GM12878 (cell line): ENCODE results near the gene WEE2. TPM values are rescaled to one million over a fixed set of nuclear protein-coding genes. Genes with fewer than 3 reads are reported as not detected.

Experiments
- ATAC-seq: fragments of 200-7000 bp; cut with Tn5 transposase; 3 replicates; pipeline ENCODE4 v1.9.1; 2020; ENCODE audit warnings: mild to moderate bottlenecking, moderate library complexity
- BruUV-seq: library from RNA; stranded (reverse); fragments of 400-500 nt; replicated peaks from 2 replicates; lab custom pipeline; 2021; lab: Mats Ljungman, UMichigan
- CTCF ChIA-PET: fragments of 300-600 bp; sonication (Branson Sonifier 250); formaldehyde crosslinking; extraction: SDS; loops from one replicate; lab custom pipeline; 2021; ENCODE audit warnings: inconsistent platforms; lab: Yijun Ruan, JAX
- POLR2A ChIA-PET: fragments of 350-600 bp; formaldehyde crosslinking; extraction: SDS; loops from one replicate; lab custom pipeline; 2021; ENCODE audit warnings: inconsistent platforms; lab: Charles Lee
- RAD21 ChIA-PET: fragments of 300-600 bp; sonication (Branson Sonifier 250); formaldehyde crosslinking; loops from one replicate; lab custom pipeline; 2023; ENCODE audit warnings: antibody characterized with exemption; ENCODE audit not compliant: unreplicated experiment; lab: Charles Lee
- SMC1A ChIA-PET: fragments of 300-600 bp; sonication (Branson Sonifier 250); formaldehyde crosslinking; loops from one replicate; lab custom pipeline; 2023; ENCODE audit not compliant: unreplicated experiment, uncharacterized antibody; lab: Charles Lee
- DNase-seq: peaks from one replicate; pipeline ENCODE4 v3.0.0-alpha.2; 2011; ENCODE audit warnings: low read depth, low spot score
- FAIRE-seq: peaks from 3 replicates; lab custom pipeline; 2011; peaks lifted over from hg19 to GRCh38; lab: Jason Lieb, UNC
- H2AFZ ChIP-seq: 2 replicates; pipeline ENCODE4 v1.6.0; 2011; ENCODE audit warnings: low read depth, low read length, control low read depth; ENCODE audit not compliant: control insufficient read depth
- H3K27ac ChIP-seq: 2 replicates; pipeline ENCODE4 v1.5.1; 2011; ENCODE audit warnings: control low read depth; ENCODE audit not compliant: control insufficient read depth, insufficient read depth
- H3K27me3 ChIP-seq, 2 experiments: replicated peaks in 1 of 2; 2 replicates each; pipeline versions ENCODE4 v1.6.0 to v1.6.1; 2011; ENCODE audit warnings: low read length in 1 of 2; ENCODE audit not compliant: control insufficient read depth in 2 of 2, insufficient read depth in 2 of 2
- H3K36me3 ChIP-seq, 2 experiments: 2 replicates each; pipeline ENCODE4 v1.5.1; 2011; ENCODE audit warnings: low read length in 1 of 2; ENCODE audit not compliant: control insufficient read depth in 2 of 2, insufficient read depth in 2 of 2
- H3K4me1 ChIP-seq: 2 replicates; pipeline ENCODE4 v1.6.1; 2011; ENCODE audit warnings: mild to moderate bottlenecking, low read length, moderate library complexity, mixed read lengths; ENCODE audit not compliant: control insufficient read depth, insufficient read depth
- H3K4me2 ChIP-seq: 2 replicates; pipeline ENCODE4 v1.6.0; 2011; ENCODE audit warnings: control low read depth; ENCODE audit not compliant: control insufficient read depth, insufficient read depth
- H3K4me3 ChIP-seq: fragments of 200-600 bp; sonication (generic); 2 replicates; pipeline ENCODE4 v1.5.1; 2016
- H3K79me2 ChIP-seq: 2 replicates; pipeline ENCODE4 v1.6.0; 2011; ENCODE audit warnings: low read length; ENCODE audit not compliant: control insufficient read depth, insufficient read depth
- H3K9ac ChIP-seq: 2 replicates; pipeline ENCODE4 v1.8.0; 2011; ENCODE audit warnings: low read length, control low read depth, mixed read lengths; ENCODE audit not compliant: control insufficient read depth, insufficient read depth
- H3K9me3 ChIP-seq: replicated peaks from 3 replicates; pipeline ENCODE4 v1.5.1; 2011; ENCODE audit warnings: mild to moderate bottlenecking, low read length; ENCODE audit not compliant: control insufficient read depth, insufficient read depth
- H4K20me1 ChIP-seq: 2 replicates; pipeline ENCODE4 v1.6.0; 2011; ENCODE audit not compliant: control insufficient read depth, insufficient read depth
- ATF7 ChIP-seq: fragments of 450-650 bp; IDR thresholded peaks from 2 replicates; pipeline ENCODE4 v1.6.1; 2016; ENCODE audit warnings: low read depth, mild to moderate bottlenecking
- NBN ChIP-seq: fragments of 450-650 bp; IDR thresholded peaks from 2 replicates; pipeline ENCODE4 v1.6.1; 2016
- RAD21 ChIP-seq: IDR thresholded peaks from 2 replicates; pipeline ENCODE4 v1.6.1; 2011; ENCODE audit warnings: mild to moderate bottlenecking, low read depth, low read length, moderate library complexity; ENCODE audit not compliant: insufficient read depth
- RCOR1 ChIP-seq: conservative IDR thresholded peaks from 2 replicates; pipeline ENCODE4 v1.6.1; 2012; ENCODE audit warnings: low read depth, low read length, improper control_type of control experiment
- USF2 ChIP-seq: IDR thresholded peaks from 2 replicates; pipeline ENCODE4 v1.6.1; 2011; ENCODE audit warnings: low read depth, low read length, improper control_type of control experiment, borderline replicate concordance
- WGBS: methylation state at CpG from one replicate; pipeline ENCODE4 v1.1.6; 2016; ENCODE audit warnings: low lambda C conversion rate; ENCODE audit not compliant: insufficient replicate concordance, insufficient coverage; ENCODE audit errors: missing lambda C conversion rate; 5-methylcytosine and 5-hydroxymethylcytosine counted together
- in situ Hi-C: fragments of 300-500 bp; cut with MboI; formaldehyde crosslinking; loops from 9 replicates; pipeline ENCODE4 v1.14.3; 2018; ENCODE audit warnings: mixed read lengths
- intact Hi-C: fragments of 100-400 bp; cut with micrococcal nuclease; formaldehyde crosslinking; loops from one replicate; pipeline ENCODE4 v1.14.2; 2022; ENCODE audit not compliant: unreplicated experiment
- polyA plus RNA-seq, 11 experiments: library from polyadenylated mRNA; depleted of rRNA in 4 of 11; unstranded in 6 of 11; stranded (reverse) in 5 of 11; fragments of >200 nt; fragmentation: Nextera tagmentation in 4 of 11; fragmentation: Illumina TruSeq in 1 of 11; extraction: Ambion mirVana in 4 of 11; extraction: Trizol in 1 of 11; gene quantifications; 1 replicate in 1 of 11; 2 replicates in 10 of 11; pipeline versions ENCODE4 v1.2.1 to v1.2.3, GENCODE V29; 2011 to 2016; ENCODE audit warnings: inconsistent platforms in 2 of 11, missing spikeins in 2 of 11, low read depth in 1 of 11
- total RNA-seq, 4 experiments: library from RNA; depleted of rRNA in 3 of 4; stranded (reverse); fragments of >200 nt in 3 of 4; fragmentation: Illumina TruSeq in 1 of 4; extraction: Trizol in 1 of 4; gene quantifications; 2 replicates each; pipeline versions ENCODE4 v1.2.1 to v1.2.3, GENCODE V29; 2013 to 2021
- TF ChIP-seq, protein P1 (sequence below), 3 experiments: IDR thresholded peaks in 2 of 3; conservative IDR thresholded peaks in 1 of 3; 2 replicates each; pipeline ENCODE4 v1.5.1; 2011; ENCODE audit warnings: low read depth in 3 of 3, low read length in 3 of 3, mild to moderate bottlenecking in 3 of 3, control low read depth in 2 of 3, moderate library complexity in 2 of 3, inconsistent platforms in 1 of 3, mixed read lengths in 1 of 3; ENCODE audit not compliant: control insufficient read depth in 2 of 3, insufficient read depth in 1 of 3; ENCODE audit errors: extremely low read depth in 1 of 3

Gene WEE2
- total and polyA plus RNA-seq, 10 of the 15 experiments (the other 5 are each of a cell fraction or from before 2014, with no cell fraction given): 0.02 to 0.03 (median 0.03) TPM; not detected in 7

- H3K27ac ChIP-seq: no peak overlapping the region
- in situ Hi-C loops (no loop called here), intact Hi-C loops (no loop called here)
- 82% methylated on average over 6 of the region's 6 CpGs for WGBS
- no peaks in the 10 kb centered on the region for H3K4me1 ChIP-seq
- H3K36me3 ChIP-seq: peaks cover 4 to 10% of the 10 kb centered on the region in 2 experiments; a peak in 3 of 4 replicates
- no peak for DNase-seq
- CTCF ChIA-PET: interaction anchor here (1.5 to 2.2 kb wide), 3 partner anchors 16 to 34 kb away, joined by 3 to 8 read pairs (median 7); partner anchors contain the start of gene SSBP1
- H4K20me1 ChIP-seq: no peaks in the 10 kb centered on the region
- no peak for TF ChIP-seq ATF7
- no peak for TF ChIP-seq RCOR1
- TF ChIP-seq RAD21: peak; percentile 55
- TF ChIP-seq, protein P1, sequence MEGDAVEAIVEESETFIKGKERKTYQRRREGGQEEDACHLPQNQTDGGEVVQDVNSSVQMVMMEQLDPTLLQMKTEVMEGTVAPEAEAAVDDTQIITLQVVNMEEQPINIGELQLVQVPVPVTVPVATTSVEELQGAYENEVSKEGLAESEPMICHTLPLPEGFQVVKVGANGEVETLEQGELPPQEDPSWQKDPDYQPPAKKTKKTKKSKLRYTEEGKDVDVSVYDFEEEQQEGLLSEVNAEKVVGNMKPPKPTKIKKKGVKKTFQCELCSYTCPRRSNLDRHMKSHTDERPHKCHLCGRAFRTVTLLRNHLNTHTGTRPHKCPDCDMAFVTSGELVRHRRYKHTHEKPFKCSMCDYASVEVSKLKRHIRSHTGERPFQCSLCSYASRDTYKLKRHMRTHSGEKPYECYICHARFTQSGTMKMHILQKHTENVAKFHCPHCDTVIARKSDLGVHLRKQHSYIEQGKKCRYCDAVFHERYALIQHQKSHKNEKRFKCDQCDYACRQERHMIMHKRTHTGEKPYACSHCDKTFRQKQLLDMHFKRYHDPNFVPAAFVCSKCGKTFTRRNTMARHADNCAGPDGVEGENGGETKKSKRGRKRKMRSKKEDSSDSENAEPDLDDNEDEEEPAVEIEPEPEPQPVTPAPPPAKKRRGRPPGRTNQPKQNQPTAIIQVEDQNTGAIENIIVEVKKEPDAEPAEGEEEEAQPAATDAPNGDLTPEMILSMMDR (IDR thresholded peaks at IDR 0.05 in 2 of 3, conservative IDR thresholded peaks at IDR 0.05 in 1 of 3; ENCODE audit: control insufficient read depth in 2 of 3, extremely low read depth in 1 of 3, insufficient read depth in 1 of 3, low read depth in 3 of 3, low read length in 3 of 3): peak; percentile 43 to 49 (median 47); a peak in 5 of 6 replicates
- no peak for TF ChIP-seq USF2
- TF ChIP-seq NBN: no peak
- H3K9me3 ChIP-seq: peaks cover 23% of the 10 kb centered on the region
- RAD21 ChIA-PET: no interaction called here
- no TSS peak for BruUV-seq
- SMC1A ChIA-PET: no interaction called here
- no peak overlapping the region for H3K4me2 ChIP-seq
- H3K79me2 ChIP-seq: no peaks in the 10 kb centered on the region
- no peaks in the 10 kb centered on the region for H3K27me3 ChIP-seq
- no peak overlapping the region for H2AFZ ChIP-seq
- H3K4me3 ChIP-seq: no peak overlapping the region
- POLR2A ChIA-PET: no interaction called here
- H3K9ac ChIP-seq: no peak overlapping the region
- ATAC-seq: peak; percentile 69
- FAIRE-seq: no peak
Measured at GRCh38 chr7:141754939-141755338, 46.8 kb downstream of the WEE2 start.
